ENCODE results near the gene MAPRE2.

GRCh38 chr18:35117372-35117771 is 76.2 kb downstream of the MAPRE2 start:
- TF ChIP-seq EZH2 (IDR thresholded peaks at IDR 0.05; ENCODE audit: insufficient read depth, poor library complexity, severe bottlenecking) (no peak), EZH2phosphoT487 (IDR thresholded peaks at IDR 0.05; ENCODE audit: insufficient read depth, low read depth) (no peak)
